Measurements from ENCODE around the gene GIPC3.

Gene GIPC3

GRCh38 chr19:3605770-3606169, 20.5 kb downstream of the GIPC3 start:
- no peak for DNase-seq

GRCh38 chr19:3606174-3606689, 21.0 kb downstream of the GIPC3 start:
- DNase-seq, result no peak

GRCh38 chr19:3606690-3607289, 21.5 kb downstream of the GIPC3 start, which contains the start of gene TBXA2R:
TBXA2R (minus strand) TSS chr19:3606875; CDS start chr19:3600634, 6,241 bp downstream.
- no peak for DNase-seq

GRCh38 chr19:3607303-3608078, 22.2 kb downstream of the GIPC3 start:
- no peak for DNase-seq

GRCh38 chr19:3608079-3608641, 22.9 kb downstream of the GIPC3 start:
- no peak for DNase-seq

- no peak for DNase-seq
Observed at GRCh38 chr19:3608750-3609322, 23.6 kb downstream of the GIPC3 start.

GRCh38 chr19:3609779-3610719, 24.8 kb downstream of the GIPC3 start:
- no peak for DNase-seq

GRCh38 chr19:3610745-3611717, 25.8 kb downstream of the GIPC3 start:
- no peak for DNase-seq

GRCh38 chr19:3611841-3612240, 26.6 kb downstream of the GIPC3 start:
- no peak for DNase-seq

GRCh38 chr19:3612330-3612729, 27.1 kb downstream of the GIPC3 start:
- no peak for DNase-seq

GRCh38 chr19:3612901-3613741, 27.8 kb downstream of the GIPC3 start:
- DNase-seq, result no peak

GRCh38 chr19:3613818-3614661, 28.8 kb downstream of the GIPC3 start:
- DNase-seq, result no peak

- DNase-seq, result no peak
Observed at GRCh38 chr19:3614858-3615505, 29.7 kb downstream of the GIPC3 start.

GRCh38 chr19:3615524-3616135, 30.4 kb downstream of the GIPC3 start:
- DNase-seq, result no peak

- no peak for DNase-seq
Observed at GRCh38 chr19:3617463-3617862, 32.2 kb downstream of the GIPC3 start.

- DNase-seq, result no peak
Observed at GRCh38 chr19:3618144-3618810, 33.0 kb downstream of the GIPC3 start.

- no peak for DNase-seq
Observed at GRCh38 chr19:3618811-3619630, 33.7 kb downstream of the GIPC3 start.

Data from cortex of kidney (tissue), 1 donor.